OCI-LY3 (cell line): ENCODE results near the gene LSS.
"Not testable (repeated sequence)": the region's sequence is repeated elsewhere in the genome, so short reads cannot be mapped to it uniquely, and the experiment has no call there.

Experiments
- H2AFZ ChIP-seq: fragments of 200-600, 300-600 bp; shearing (Covaris generic); 2 replicates; pipeline ENCODE4 v1.6.0; 2014; ENCODE audit warnings: antibody characterized with exemption, low read depth, low read length
- H3K27ac ChIP-seq: fragments of 200-600, 300-600 bp; sonication (generic); 2 replicates; pipeline ENCODE4 v1.5.1; 2014; ENCODE audit warnings: mild to moderate bottlenecking, low read length, moderate library complexity, mixed read lengths
- H3K27me3 ChIP-seq: fragments of 200-600, 300-600 bp; sonication (generic); 2 replicates; pipeline ENCODE4 v1.6.1; 2014; ENCODE audit warnings: low read depth, low read length, mixed read lengths
- H3K36me3 ChIP-seq: fragments of 200-600, 300-600 bp; sonication (generic); replicated peaks from 2 replicates; pipeline ENCODE3; 2014; ENCODE audit warnings: low read depth, low read length, mixed read lengths
- H3K4me1 ChIP-seq: fragments of 300-600, 200-600 bp; sonication (generic); 2 replicates; pipeline ENCODE4 v1.6.1; 2014; ENCODE audit warnings: low read length, mixed read lengths
- H3K4me2 ChIP-seq: fragments of 200-600, 300-600 bp; sonication (generic); 2 replicates; pipeline ENCODE4 v1.6.1; 2014; ENCODE audit warnings: low read length, mixed read lengths
- H3K4me3 ChIP-seq: fragments of 300-600, 200-600 bp; sonication (generic); 2 replicates; pipeline ENCODE4 v1.5.1; 2014; ENCODE audit warnings: antibody characterized with exemption, mild to moderate bottlenecking, low read length, moderate library complexity
- H3K79me2 ChIP-seq: fragments of 300-600, 200-600 bp; shearing (Covaris generic); 2 replicates; pipeline ENCODE4 v1.6.1; 2014; ENCODE audit warnings: mild to moderate bottlenecking, low read length, mixed read lengths
- H3K9ac ChIP-seq: fragments of 300-600, 200-600 bp; shearing (Covaris generic); 2 replicates; pipeline ENCODE4 v1.6.0; 2014; ENCODE audit warnings: mild to moderate bottlenecking, low read length, moderate library complexity
- H3K9me3 ChIP-seq: fragments of 200-600, 300-600 bp; shearing (Covaris generic); 2 replicates; pipeline ENCODE4 v1.6.1; 2014; ENCODE audit warnings: low read length, mixed read lengths; ENCODE audit not compliant: insufficient read depth
- H4K20me1 ChIP-seq: fragments of 200-600, 300-600 bp; sonication (generic); 2 replicates; pipeline ENCODE4 v1.6.1; 2016; ENCODE audit warnings: low read length, mixed read lengths; ENCODE audit not compliant: insufficient read depth
- EZH2phosphoT487 ChIP-seq: fragments of 200-600 bp; shearing (Covaris generic); IDR thresholded peaks from 2 replicates; pipeline ENCODE4 v1.6.1; 2018; ENCODE audit warnings: antibody characterized with exemption, mixed run types, low read depth
- TF ChIP-seq, protein P1 (sequence below): fragments of 200-600, 300-600 bp; sonication (generic); IDR thresholded peaks from 2 replicates; pipeline ENCODE4 v1.5.1; 2014; ENCODE audit warnings: antibody characterized with exemption, low read length, low read depth

LSS gene

DNA sequence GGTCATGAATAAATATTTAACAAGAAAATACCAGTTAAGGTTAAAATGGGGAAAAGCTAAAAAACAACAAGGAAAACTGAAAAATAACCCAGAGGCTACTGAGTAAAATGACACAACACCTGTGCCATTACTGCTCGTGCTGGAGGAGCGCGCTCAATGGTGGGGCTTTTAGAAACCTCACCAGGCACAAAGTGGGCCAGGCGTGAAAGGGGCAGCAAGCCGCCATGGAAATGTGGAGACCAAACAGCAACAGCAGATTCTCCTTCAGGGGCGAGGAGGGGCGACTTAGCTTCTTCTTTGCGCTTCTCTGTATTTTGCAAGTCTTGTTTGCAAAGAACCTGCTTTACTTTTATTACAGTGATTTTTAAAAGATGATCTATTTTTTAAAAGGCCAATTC lies 25.4 kb downstream of the LSS start:
- no peak overlapping the region for H3K9ac ChIP-seq
- no peak for TF ChIP-seq EZH2phosphoT487
- no peaks in the 10 kb centered on the region for H3K27me3 ChIP-seq
- no peaks in the 10 kb centered on the region; the same call in 1 of the 2 replicates for H3K79me2 ChIP-seq
- no peaks in the 10 kb centered on the region for H3K4me1 ChIP-seq
- no peaks in the 10 kb centered on the region for H3K9me3 ChIP-seq
- no peak overlapping the region for H3K4me2 ChIP-seq
- H4K20me1 ChIP-seq, result no peaks in the 10 kb centered on the region
- no peak overlapping the region for H3K4me3 ChIP-seq
- H3K27ac ChIP-seq, result no peak overlapping the region
- H3K36me3 ChIP-seq, result peaks cover 42% of the 10 kb centered on the region
- no peak overlapping the region for H2AFZ ChIP-seq

- H3K27me3 ChIP-seq, result no peaks in the 10 kb centered on the region
- H3K27ac ChIP-seq, result no peak overlapping the region
- no peaks in the 10 kb centered on the region; the same call in 1 of the 2 replicates for H3K79me2 ChIP-seq
- no peaks in the 10 kb centered on the region for H4K20me1 ChIP-seq
- H3K4me3 ChIP-seq, result no peak overlapping the region
- H3K9ac ChIP-seq, result no peak overlapping the region
- H2AFZ ChIP-seq, result no peak overlapping the region
- no peaks in the 10 kb centered on the region for H3K4me1 ChIP-seq
- no peaks in the 10 kb centered on the region for H3K9me3 ChIP-seq
- peaks cover 41% of the 10 kb centered on the region for H3K36me3 ChIP-seq
- no peak for TF ChIP-seq EZH2phosphoT487
- TF ChIP-seq, protein P1, sequence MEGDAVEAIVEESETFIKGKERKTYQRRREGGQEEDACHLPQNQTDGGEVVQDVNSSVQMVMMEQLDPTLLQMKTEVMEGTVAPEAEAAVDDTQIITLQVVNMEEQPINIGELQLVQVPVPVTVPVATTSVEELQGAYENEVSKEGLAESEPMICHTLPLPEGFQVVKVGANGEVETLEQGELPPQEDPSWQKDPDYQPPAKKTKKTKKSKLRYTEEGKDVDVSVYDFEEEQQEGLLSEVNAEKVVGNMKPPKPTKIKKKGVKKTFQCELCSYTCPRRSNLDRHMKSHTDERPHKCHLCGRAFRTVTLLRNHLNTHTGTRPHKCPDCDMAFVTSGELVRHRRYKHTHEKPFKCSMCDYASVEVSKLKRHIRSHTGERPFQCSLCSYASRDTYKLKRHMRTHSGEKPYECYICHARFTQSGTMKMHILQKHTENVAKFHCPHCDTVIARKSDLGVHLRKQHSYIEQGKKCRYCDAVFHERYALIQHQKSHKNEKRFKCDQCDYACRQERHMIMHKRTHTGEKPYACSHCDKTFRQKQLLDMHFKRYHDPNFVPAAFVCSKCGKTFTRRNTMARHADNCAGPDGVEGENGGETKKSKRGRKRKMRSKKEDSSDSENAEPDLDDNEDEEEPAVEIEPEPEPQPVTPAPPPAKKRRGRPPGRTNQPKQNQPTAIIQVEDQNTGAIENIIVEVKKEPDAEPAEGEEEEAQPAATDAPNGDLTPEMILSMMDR, result no peak
- no peak overlapping the region for H3K4me2 ChIP-seq
Measured at GRCh38 chr21:46202592-46203202, 25.9 kb downstream of the LSS start.

GRCh38 chr21:46200877-46201803 lies 27.4 kb downstream of the LSS start:
- not testable (repeated sequence) for H3K4me2 ChIP-seq, H3K27ac ChIP-seq, H3K4me3 ChIP-seq, H3K79me2 ChIP-seq, H3K9me3 ChIP-seq, H3K9ac ChIP-seq, H3K27me3 ChIP-seq, H2AFZ ChIP-seq, H3K4me1 ChIP-seq, H4K20me1 ChIP-seq
- H3K36me3 ChIP-seq, result peaks cover 44% of the 10 kb centered on the region

GRCh38 chr21:46199436-46200373 lies 28.9 kb downstream of the LSS start:
- H2AFZ ChIP-seq, result no peak overlapping the region
- no peaks in the 10 kb centered on the region; the same call in 1 of the 2 replicates for H3K79me2 ChIP-seq
- H4K20me1 ChIP-seq, result no peaks in the 10 kb centered on the region
- no peak overlapping the region for H3K4me2 ChIP-seq
- peaks cover 45% of the 10 kb centered on the region for H3K36me3 ChIP-seq
- H3K27me3 ChIP-seq, result no peaks in the 10 kb centered on the region
- TF ChIP-seq, protein P1, result no peak
- TF ChIP-seq EZH2phosphoT487, result no peak
- H3K9ac ChIP-seq, result no peak overlapping the region
- no peak overlapping the region for H3K27ac ChIP-seq
- no peaks in the 10 kb centered on the region for H3K4me1 ChIP-seq
- no peak overlapping the region for H3K4me3 ChIP-seq
- no peaks in the 10 kb centered on the region for H3K9me3 ChIP-seq
